GM15510 (cell line): ENCODE measurements around the gene TMTC2.

Experiments used
- POLR2A ChIP-seq: IDR thresholded peaks from 3 replicates; pipeline ENCODE4 v1.6.1; 2011; ENCODE audit warnings: borderline replicate concordance; ENCODE audit not compliant: insufficient read length; ENCODE audit errors: extremely low read depth

Gene TMTC2

DNA sequence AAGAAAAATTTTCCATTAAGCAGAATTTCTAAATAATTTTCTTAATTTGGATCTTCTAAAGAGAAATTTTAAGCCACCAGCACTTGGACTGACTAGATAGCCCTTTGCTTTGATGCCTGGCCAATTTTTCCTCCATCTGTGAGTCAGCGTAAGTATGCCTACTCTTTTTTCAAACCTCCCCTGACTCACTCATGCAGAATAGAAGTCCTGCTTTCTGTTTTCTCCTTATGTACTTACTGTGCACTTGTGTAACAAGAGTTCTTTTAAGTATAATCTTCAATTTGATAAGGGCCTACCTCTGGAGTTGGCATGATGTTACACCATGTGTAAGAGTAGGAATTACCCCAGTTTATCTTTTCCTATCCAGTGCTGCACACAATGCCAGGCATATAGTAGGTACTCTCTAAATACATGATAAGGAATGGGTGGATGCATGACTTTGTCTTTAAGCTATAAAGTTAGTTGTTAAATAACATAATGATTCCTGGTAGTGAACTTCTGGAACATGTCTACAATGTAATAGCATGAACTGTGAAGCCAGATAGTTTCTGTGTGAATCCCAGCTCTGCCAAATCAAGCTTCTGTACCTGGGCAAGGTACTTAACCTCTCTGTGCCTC, 329.6 kb downstream of the TMTC2 start:
- no peak for TF ChIP-seq POLR2A

DNA sequence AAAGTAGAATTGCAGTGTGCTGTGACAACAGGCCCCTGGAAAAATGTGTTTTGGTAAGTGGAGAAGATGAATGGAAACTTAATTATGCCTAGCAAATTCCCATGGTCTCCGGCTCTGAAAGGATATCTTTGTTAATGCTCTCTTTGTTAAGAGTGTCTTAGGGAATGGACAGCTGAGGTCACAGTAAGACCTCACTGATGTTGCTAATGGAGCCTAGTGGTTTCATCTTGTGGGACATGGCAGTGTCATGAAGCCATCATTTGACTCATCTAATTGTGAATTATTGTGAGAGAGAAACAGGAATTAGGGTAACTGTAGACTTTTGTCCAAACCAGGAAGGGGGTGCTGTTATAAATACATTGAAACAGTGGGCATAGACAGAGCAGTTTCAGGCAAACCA, 330.3 kb downstream of the TMTC2 start:
- TF ChIP-seq POLR2A: no peak

DNA sequence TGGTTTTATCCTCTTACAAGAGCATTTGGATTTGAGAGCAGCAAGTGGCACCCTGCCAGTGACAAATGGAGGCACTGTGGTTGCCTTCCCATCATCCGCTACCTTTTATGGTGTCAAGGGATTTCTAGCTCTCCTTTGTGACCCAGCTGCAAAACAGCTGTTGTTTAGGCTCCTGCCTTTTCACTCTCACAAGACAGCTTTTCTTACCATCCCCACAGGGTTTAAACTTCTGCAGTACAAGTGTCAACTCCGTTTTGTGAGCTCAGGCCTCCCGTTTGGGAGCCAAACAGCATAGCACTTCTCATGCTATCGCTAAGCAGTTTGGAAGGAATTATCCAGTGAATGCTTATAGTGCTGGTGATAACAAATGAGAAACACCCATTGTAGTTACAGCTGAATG, 331.4 kb downstream of the TMTC2 start:
- no peak for TF ChIP-seq POLR2A

DNA sequence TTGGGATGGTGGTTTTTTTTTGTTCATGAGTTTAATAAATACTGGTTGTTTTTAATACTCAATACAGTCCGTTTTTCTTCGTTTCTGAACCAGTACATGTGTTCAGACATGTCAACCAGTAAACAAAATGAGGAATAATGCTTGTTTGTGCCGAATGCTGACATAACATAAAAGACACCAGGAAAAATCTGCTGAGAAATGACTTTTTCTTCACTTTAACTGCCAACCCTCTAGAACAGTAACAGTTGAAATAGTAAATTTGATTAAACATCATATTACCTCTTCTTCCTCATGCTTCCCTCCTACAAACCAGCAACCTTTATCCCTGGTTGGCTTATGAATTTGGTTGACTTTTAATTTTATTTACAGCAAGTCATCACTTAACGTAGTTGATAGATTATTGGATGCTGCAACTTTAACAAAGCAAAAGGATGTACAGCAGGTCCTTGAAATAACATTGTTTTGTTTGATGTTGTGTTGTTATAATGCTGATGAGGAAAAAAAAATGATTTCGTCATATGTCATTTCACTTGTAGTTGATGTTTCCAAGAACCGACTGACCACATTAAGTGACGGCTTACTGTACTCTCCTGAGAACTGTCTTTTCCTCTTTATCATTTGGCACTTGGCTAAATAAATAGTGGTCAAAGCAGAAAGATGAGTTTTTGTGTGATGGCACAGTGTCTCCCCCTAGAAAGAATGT, 340.5 kb downstream of the TMTC2 start:
- TF ChIP-seq POLR2A: no peak

DNA sequence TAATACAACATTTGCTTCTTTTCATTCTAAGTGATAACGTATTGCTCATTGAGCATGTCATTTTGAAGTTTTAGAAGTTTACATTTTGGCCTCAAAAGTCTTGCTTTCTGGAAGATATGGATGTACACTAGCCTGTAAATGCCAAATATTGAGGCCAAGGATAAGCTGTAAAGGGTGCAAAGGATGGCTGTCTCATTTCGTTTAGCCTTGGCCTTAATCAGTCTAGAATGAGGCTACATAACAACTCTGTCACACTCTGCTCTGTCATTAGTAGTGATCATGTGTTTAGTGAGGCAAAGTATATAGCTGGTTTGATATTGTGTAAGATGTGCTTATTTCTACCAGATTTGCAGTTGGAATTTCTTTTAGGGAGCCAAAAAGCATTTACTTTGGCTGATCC, 344.5 kb downstream of the TMTC2 start:
- TF ChIP-seq POLR2A: no peak

DNA sequence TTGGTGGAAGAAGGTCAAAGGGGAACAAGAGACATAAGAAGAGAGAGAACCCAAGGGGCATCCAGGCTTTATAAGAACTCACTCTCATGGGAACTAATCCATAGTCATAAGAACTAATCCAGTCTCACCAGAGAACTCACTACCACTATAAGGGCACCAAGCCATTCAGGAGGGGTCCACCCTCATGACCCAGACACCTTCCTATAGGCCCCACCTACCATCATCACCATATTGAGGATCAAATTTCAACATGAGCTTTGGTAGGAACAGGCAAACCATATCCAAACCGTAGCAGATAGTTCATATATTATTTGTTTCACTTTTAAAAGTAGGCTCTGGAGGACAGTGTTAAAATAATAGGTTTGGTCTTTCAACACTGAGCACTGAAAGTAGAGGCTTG, 350.1 kb downstream of the TMTC2 start:
- no peak for TF ChIP-seq POLR2A

DNA sequence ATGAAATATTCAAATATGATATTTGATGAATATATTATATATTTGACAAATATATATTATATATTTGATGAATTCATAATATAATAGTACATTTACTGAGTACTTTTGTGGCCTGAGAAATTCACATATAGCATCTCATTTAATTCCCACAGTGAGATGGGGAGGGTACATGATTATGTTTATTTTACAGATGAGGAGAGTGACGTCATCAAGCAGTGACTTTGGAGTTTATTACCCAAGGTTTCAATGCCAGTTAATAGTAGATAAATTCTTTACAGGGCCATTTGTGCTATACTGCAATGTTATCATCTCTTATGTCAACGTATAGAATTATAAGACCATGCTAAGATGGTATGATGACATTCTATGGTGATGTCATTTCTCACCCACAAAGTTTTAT, 352.7 kb downstream of the TMTC2 start:
- TF ChIP-seq POLR2A: no peak

DNA sequence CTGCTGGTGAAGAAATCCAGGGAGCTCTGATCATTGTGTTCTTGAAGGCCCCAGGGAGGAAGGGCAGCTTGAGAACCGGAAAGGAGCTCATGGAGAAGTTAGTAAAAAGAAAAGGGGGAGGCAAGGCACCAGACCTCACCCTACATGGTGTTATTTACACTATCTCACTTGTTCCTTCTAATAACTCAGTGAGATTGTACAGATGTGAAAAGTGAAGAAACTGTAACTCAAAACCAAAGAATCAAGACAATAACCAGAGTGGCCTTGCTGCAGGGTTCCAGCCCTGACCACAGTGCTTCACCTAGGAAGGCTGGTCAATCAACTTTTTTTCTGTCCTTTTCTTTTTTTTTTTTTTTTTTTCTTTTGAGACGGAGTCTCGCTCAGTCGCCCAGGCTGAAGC, 353.6 kb downstream of the TMTC2 start:
- no peak for TF ChIP-seq POLR2A

DNA sequence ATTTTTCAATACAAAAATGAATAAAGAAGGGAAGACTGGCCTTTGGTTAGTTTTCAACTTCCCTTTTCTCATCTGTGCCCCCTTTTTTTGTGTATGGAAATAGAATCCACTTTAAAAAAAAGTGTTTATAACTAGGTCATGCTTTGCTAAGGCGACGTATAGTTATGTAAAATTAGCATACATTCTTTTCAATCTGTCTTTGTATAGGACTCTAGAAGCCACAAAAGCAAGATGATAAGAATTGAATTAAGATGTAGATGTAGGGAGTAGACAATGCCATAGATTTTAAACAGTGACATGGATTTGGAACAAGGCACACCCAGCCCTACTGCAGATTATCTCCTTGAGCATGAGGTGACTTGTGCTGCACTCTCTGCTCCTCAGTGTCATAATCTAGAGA, 354.3 kb downstream of the TMTC2 start:
- TF ChIP-seq POLR2A: no peak

DNA sequence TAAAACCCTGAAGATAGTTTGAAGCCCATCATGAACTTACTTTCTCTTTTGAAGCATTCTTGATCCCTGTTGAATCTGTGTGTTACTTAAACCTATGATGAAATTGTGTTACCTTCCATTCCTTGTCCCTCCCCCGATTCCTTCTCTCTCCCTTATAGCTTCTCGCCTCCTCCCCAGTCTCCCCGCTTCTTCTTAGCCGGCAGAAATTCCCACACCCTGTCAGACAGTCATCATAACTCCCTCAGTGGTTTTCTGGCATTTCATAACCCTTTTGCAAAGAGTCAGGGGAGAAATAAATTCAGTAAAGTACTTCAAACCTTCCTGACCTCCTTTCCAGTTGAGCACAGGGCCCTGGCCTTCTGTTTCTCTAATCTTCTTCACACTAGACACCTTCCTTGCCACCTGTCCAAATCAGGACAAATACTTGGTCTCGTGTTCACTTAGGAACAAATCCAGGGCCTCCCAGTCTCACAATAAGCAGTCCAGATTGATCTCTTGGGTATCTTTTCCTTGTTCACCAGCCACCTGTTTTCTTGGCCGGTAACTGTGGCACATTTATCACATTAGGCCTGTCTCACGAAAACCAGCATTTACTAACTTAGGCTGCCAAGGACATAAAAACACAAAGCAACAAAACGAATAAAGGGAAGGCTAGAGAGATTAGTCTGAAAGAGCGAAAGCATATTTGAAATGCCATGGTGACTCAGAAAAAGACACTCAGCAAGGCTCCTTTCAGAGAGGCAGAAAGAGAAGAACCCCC, 355.9 kb downstream of the TMTC2 start:
- no peak for TF ChIP-seq POLR2A

DNA sequence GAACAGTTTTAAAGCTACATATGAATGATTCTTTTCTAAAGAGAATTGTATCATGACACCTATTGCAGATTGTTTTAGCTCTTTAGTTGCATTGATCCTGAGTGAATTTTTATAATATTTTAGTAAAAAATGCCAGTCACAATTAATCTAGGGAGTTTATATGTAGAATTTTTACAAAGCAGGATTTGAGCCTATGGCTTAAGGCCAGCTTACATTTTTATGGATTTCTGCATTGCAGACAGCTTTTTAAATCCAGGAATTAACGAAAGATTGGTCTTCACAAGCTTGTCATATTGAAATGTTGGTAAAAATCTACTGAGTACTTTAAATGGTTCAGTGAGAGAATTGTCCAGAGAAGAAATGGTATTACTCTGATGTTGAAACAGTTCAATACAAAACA, 358.0 kb downstream of the TMTC2 start:
- no peak for TF ChIP-seq POLR2A

DNA sequence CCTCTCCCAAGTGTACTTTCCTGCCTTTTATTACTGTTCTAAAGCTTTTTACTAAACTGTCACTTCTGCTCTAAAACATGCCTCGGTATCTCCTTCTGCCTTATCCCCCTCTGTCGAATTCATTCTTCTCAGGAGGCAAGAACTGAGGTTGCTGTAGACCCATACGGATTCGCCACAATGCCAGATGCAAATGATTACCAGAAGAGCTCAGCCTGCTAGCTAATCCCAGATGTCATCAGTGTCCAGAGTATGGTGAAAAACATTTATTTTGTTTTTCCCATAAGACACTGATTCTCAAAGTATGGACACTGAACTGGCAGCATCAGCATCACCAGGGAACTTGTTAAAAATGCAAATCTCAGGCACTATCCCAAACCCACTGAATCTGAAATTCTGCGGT, 359.3 kb downstream of the TMTC2 start:
- no peak for TF ChIP-seq POLR2A

DNA sequence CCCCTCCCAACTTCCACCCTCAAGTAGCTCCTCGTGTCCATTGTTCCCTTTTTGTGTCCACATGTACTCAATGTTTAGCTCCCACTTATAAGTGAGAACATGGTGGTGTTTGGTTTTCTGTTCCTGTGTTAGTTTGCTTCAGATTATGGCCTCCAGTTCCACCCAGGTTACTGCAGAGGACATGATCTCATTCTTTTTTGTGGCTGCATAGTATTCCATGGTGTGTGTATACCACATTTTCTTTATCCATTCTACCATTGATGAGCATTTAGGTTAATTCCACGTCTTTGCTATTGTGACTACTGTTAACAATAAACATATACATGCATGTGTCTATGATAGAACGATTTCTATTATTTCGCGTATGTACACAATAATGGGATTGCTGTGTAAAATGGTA, 362.6 kb downstream of the TMTC2 start:
- no peak for TF ChIP-seq POLR2A

DNA sequence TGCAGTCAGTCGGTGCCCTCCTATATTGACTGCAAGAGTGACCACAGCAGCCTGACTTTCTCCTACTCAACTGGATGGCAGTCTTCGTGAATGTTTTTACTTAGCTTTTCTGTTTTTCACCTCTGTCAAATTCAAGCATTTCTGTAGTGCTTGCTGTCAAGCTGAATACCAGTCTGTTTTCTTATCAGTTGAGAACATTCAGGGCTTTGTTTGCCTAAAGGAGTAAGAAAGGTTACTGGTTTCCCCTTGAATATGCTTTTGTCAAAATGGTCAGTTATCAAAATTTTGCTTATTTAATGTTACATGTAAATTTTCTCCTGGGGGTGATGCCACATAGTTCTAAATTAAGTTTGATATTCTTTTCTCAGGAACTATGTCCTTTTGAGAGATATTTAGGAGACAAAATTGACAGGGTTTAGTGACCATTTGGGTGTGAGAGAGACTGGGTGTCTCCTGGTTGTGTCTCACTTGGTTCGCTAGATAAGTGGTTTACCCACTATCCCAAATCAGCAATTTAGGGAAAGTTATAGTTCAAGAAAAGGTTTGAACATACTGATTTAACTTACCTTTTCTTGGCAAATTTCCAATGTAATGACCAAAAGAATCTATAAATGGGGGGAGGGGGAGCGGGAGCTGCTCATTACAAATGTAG, 366.3 kb downstream of the TMTC2 start:
- TF ChIP-seq POLR2A: no peak

DNA sequence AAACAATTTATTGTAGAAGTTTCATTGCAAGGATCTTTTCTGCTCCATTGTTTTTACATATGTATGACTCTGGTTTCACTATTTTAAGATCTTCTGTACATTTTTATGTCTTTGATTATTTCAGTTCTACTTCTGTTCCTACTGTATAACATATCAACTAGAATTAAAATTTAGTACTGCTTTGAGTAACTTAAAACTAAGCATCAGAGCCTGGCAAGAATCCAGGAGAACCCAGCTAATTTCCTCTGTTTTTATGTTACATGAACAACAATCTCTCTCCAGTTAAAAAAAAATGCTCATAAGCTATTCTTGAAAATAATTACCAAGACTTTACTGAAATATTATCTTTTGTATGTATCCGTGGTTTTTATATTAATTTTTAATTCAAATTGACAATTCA, 370.7 kb downstream of the TMTC2 start:
- no peak for TF ChIP-seq POLR2A
